Panc1 (cell line): ENCODE data around the gene SCGB3A1. TPM values are rescaled to one million over a fixed set of nuclear protein-coding genes. Genes with fewer than 3 reads are reported as not detected.

Experiments used
- ATAC-seq: fragments of 200-7000 bp; cut with Tn5 transposase; 2 replicates; pipeline ENCODE4 v1.9.1; 2020; ENCODE audit warnings: mild to moderate bottlenecking, moderate library complexity
- BruUV-seq: library from RNA; stranded (reverse); fragments of 400-500 nt; replicated peaks from 2 replicates; lab custom pipeline; 2021; lab: Mats Ljungman, UMichigan
- CTCF ChIA-PET: fragments of 300-600 bp; sonication (Branson Sonifier 250); formaldehyde crosslinking; loops from one replicate; lab custom pipeline; 2022; ENCODE audit warnings: antibody characterized with exemption; lab: Charles Lee
- POLR2A ChIA-PET: fragments of 300-600 bp; sonication (Branson Sonifier 250); formaldehyde crosslinking; loops from one replicate; lab custom pipeline; 2022; ENCODE audit warnings: antibody characterized with exemption; lab: Charles Lee
- DNase-seq: peaks from one replicate; pipeline ENCODE4 v3.0.0-alpha.2; 2010; ENCODE audit warnings: low read depth, low spot score
- H3K27ac ChIP-seq: 2 replicates; pipeline ENCODE4 v1.5.1; 2011; ENCODE audit warnings: mild to moderate bottlenecking, low read length, inconsistent platforms
- H3K27me3 ChIP-seq: fragments of 200-500 bp; sonication (Bioruptor generic); 2 replicates; pipeline ENCODE4 v1.6.0; 2014; ENCODE audit warnings: low read length, inconsistent platforms; ENCODE audit not compliant: control insufficient read depth, insufficient read depth
- H3K36me3 ChIP-seq: fragments of 200-500 bp; sonication (Bioruptor generic); 2 replicates; pipeline ENCODE4 v1.5.1; 2014; ENCODE audit warnings: inconsistent platforms, mild to moderate bottlenecking, low read length, moderate library complexity; ENCODE audit not compliant: control insufficient read depth, insufficient read depth
- H3K4me1 ChIP-seq: 2 replicates; pipeline ENCODE4 v1.5.1; 2011; ENCODE audit warnings: inconsistent platforms, mild to moderate bottlenecking, low read length, moderate library complexity; ENCODE audit not compliant: control insufficient read depth, insufficient read depth
- H3K4me3 ChIP-seq, 2 experiments: 2 replicates each; pipeline ENCODE4 v1.5.1; 2011 to 2012; ENCODE audit warnings: low read depth in 2 of 2, low read length in 2 of 2, mild to moderate bottlenecking in 2 of 2, inconsistent platforms in 1 of 2, moderate library complexity in 1 of 2
- H3K9me3 ChIP-seq: fragments of 200-500 bp; sonication (Bioruptor generic); 2 replicates; pipeline ENCODE4 v1.5.1; 2014; ENCODE audit warnings: low read depth, mild to moderate bottlenecking, inconsistent platforms, low read length, moderate library complexity; ENCODE audit not compliant: control insufficient read depth, insufficient read depth
- POLR2AphosphoS5 ChIP-seq: IDR thresholded peaks from 2 replicates; pipeline ENCODE4 v1.6.1; 2012; ENCODE audit warnings: mild to moderate bottlenecking, low read depth, low read length, moderate library complexity
- SIN3A ChIP-seq: IDR thresholded peaks from 2 replicates; pipeline ENCODE4 v1.6.1; 2012; ENCODE audit warnings: low read depth, mild to moderate bottlenecking, low read length, moderate library complexity, borderline replicate concordance; ENCODE audit not compliant: insufficient read depth
- TCF7L2 ChIP-seq: IDR thresholded peaks from 2 replicates; pipeline ENCODE4 v1.6.1; 2011; ENCODE audit warnings: mild to moderate bottlenecking, low read depth, low read length, inconsistent platforms
- in situ Hi-C: cut with HindIII; loops from 2 replicates; pipeline ENCODE4 v1.10.0; 2016; ENCODE audit warnings: low sequenced_read_pairs, low pct_unique_long_range_greater_than_20kb
- intact Hi-C: fragments of 100-400 bp; cut with micrococcal nuclease; formaldehyde crosslinking; loops from one replicate; pipeline ENCODE4 v1.10.0; 2022; ENCODE audit not compliant: unreplicated experiment
- total RNA-seq: library from RNA; stranded (reverse); gene quantifications from one replicate; pipeline ENCODE4 v1.2.1, GENCODE V29; 2021; ENCODE audit not compliant: unreplicated experiment
- TF ChIP-seq, protein P1 (sequence below), 2 experiments: IDR thresholded peaks; 2 replicates each; pipeline ENCODE4 v1.6.1; 2011 to 2012; ENCODE audit warnings: low read depth in 2 of 2, control low read depth in 1 of 2, low read length in 1 of 2, mild to moderate bottlenecking in 1 of 2, moderate library complexity in 1 of 2; ENCODE audit not compliant: insufficient read depth in 1 of 2
- TF ChIP-seq, protein P2 (sequence below): fragments of 450-650 bp; IDR thresholded peaks from 2 replicates; pipeline ENCODE4 v1.5.1; 2017; ENCODE audit warnings: mild to moderate bottlenecking

Gene SCGB3A1
- total RNA-seq, 1 experiment from 2014 or later, result not detected

DNA sequence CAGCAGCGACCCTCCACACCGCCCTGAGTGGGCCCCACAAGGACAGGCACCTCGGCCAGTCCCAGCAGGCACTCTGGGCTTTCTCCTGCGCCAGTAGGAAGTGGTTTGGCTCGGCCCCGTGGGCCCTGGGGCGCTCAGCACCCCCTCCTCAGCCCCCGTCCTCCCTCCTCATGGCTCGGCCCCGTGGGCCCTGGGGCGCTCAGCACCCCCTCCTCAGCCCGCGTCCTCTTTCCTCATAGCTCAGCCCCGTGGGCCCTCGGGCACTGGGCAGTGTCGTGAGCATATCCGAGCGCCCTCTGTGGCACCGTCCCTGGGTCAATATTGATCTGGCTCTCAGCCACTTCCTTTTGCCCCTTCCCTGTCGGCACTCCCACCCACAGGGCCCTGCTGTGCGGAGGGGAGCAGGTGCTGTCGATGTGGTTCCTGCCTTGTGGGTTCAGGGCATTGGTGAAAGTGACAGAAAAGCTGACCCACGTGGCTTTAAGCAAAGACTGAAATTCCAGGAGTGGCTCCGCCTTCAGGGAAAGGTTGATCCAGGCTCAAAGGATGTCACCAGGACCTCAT is 5.5 kb upstream of the SCGB3A1 start:
- POLR2A ChIA-PET, result no interaction called here
- BruUV-seq, result no TSS peak

DNA sequence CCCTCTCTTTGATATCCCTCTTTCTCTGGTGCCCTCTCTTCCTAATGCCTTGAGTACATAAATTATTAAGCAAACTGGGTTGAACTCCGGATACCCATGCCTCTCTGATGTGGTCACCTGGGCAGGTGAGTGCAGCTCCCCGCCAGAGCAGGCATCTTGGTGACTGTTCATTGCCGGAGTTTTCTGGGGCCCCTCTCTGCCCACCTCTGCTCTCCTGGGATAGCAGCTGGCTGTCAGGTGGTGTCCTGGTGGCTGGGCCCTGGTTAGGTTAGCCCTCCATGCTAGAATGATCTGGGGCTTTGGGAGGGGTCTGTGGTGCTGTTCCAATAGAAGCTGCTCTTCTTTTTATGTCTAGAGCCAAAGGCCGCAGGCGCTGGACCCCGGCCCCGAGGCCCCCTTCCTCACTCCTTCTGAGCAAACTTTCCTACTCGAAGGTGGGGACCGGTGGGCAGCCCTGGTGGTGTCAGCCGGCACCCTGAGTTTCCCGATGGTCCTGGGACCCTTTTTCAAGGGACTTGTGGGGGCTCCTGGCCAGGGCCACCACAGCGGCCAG is 4.9 kb upstream of the SCGB3A1 start:
- CTCF ChIA-PET, result interaction anchor here (1.0 kb wide), 1 partner anchor 10 kb away, joined by 5 read pairs; no protein-coding TSS in a partner anchor
- ATAC-seq (no peak), DNase-seq (no peak)
- Histone ChIP-seq H3K4me3 (no peak overlapping the region), H3K36me3 (no peaks in the 10 kb centered on the region), H3K27ac (no peak overlapping the region), H3K4me1 (no peaks in the 10 kb centered on the region), H3K9me3 (no peaks in the 10 kb centered on the region), H3K27me3 (no peaks in the 10 kb centered on the region)
- no TSS peak for BruUV-seq
- TF ChIP-seq POLR2AphosphoS5, result no peak
- TF ChIP-seq, protein P1, sequence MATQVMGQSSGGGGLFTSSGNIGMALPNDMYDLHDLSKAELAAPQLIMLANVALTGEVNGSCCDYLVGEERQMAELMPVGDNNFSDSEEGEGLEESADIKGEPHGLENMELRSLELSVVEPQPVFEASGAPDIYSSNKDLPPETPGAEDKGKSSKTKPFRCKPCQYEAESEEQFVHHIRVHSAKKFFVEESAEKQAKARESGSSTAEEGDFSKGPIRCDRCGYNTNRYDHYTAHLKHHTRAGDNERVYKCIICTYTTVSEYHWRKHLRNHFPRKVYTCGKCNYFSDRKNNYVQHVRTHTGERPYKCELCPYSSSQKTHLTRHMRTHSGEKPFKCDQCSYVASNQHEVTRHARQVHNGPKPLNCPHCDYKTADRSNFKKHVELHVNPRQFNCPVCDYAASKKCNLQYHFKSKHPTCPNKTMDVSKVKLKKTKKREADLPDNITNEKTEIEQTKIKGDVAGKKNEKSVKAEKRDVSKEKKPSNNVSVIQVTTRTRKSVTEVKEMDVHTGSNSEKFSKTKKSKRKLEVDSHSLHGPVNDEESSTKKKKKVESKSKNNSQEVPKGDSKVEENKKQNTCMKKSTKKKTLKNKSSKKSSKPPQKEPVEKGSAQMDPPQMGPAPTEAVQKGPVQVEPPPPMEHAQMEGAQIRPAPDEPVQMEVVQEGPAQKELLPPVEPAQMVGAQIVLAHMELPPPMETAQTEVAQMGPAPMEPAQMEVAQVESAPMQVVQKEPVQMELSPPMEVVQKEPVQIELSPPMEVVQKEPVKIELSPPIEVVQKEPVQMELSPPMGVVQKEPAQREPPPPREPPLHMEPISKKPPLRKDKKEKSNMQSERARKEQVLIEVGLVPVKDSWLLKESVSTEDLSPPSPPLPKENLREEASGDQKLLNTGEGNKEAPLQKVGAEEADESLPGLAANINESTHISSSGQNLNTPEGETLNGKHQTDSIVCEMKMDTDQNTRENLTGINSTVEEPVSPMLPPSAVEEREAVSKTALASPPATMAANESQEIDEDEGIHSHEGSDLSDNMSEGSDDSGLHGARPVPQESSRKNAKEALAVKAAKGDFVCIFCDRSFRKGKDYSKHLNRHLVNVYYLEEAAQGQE (IDR thresholded peaks at IDR 0.05; ENCODE audit: insufficient read depth in 1 of 2, low read depth in 2 of 2, low read length in 1 of 2), result no peak
- TF ChIP-seq TCF7L2, result no peak
- no peak for TF ChIP-seq SIN3A
- TF ChIP-seq, protein P2, sequence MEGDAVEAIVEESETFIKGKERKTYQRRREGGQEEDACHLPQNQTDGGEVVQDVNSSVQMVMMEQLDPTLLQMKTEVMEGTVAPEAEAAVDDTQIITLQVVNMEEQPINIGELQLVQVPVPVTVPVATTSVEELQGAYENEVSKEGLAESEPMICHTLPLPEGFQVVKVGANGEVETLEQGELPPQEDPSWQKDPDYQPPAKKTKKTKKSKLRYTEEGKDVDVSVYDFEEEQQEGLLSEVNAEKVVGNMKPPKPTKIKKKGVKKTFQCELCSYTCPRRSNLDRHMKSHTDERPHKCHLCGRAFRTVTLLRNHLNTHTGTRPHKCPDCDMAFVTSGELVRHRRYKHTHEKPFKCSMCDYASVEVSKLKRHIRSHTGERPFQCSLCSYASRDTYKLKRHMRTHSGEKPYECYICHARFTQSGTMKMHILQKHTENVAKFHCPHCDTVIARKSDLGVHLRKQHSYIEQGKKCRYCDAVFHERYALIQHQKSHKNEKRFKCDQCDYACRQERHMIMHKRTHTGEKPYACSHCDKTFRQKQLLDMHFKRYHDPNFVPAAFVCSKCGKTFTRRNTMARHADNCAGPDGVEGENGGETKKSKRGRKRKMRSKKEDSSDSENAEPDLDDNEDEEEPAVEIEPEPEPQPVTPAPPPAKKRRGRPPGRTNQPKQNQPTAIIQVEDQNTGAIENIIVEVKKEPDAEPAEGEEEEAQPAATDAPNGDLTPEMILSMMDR, result no peak
- intact Hi-C loops, result no loop called here
- in situ Hi-C loops, result no loop called here
- POLR2A ChIA-PET, result interaction anchor here (0.5 kb wide), 1 partner anchor 67 kb away, joined by 8 read pairs; no protein-coding TSS in a partner anchor

More for the DNA sequence above, 5.5 kb upstream of the SCGB3A1 start:
- in situ Hi-C loops (no loop called here), intact Hi-C loops (no loop called here)
- ATAC-seq (no peak), DNase-seq (no peak)
- TF ChIP-seq, protein P1 (IDR thresholded peaks at IDR 0.05; ENCODE audit: insufficient read depth in 1 of 2, low read depth in 2 of 2, low read length in 1 of 2), result no peak
- no peak for TF ChIP-seq TCF7L2
- no peaks in the 10 kb centered on the region for H3K36me3 ChIP-seq
- H3K9me3 ChIP-seq, result no peaks in the 10 kb centered on the region
- no peak overlapping the region for H3K27ac ChIP-seq
- no peaks in the 10 kb centered on the region for H3K4me1 ChIP-seq
- no peaks in the 10 kb centered on the region for H3K27me3 ChIP-seq
- no peak overlapping the region for H3K4me3 ChIP-seq
- CTCF ChIA-PET, result no interaction called here
